ENCODE measurements around the gene EXT2. TPM values are rescaled to one million over a fixed set of nuclear protein-coding genes. Genes with fewer than 3 reads are reported as not detected.

The EXT2 gene
- 95.8 and 107 TPM in 2 replicates for total RNA-seq
- polyA plus RNA-seq: 71.5 and 80.6 TPM in 2 replicates

DNA sequence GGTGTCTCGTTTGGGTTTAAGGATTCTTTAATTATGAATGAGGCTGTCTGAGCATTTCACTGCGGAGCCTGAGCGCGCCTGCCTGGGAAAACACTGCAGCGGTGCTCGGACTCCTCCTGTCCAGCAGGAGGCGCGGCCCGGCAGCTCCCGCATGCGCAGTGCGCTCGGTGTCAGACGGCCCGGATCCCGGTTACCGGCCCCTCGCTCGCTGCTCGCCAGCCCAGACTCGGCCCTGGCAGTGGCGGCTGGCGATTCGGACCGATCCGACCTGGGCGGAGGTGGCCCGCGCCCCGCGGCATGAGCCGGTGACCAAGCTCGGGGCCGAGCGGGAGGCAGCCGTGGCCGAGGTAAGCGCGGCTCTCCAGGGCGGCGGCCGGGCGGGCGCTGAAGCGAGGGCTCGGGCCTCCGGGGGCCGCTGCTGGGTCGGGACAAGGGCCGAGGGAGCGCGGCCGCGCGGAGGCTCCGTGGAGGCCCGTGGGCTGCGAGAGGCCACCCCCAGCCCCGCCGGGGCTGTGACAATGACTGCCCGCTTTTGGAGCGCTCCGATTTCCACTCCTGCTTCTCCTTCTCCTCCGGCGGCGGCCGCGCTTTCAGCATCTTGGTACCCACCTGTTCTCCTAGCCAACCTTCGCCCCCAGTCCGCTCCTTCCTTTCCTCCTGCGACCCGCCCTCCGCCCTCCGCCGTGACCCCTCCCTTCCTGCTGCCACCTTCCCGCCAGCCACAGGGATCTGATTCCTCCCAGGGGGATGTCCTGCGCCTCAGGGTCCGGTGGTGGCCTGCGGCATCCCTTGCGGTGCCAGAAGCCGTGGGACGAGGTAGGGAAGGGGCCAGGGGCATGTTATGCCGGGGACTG lies at the start of gene EXT2:
Gene EXT2 (plus strand): TSS at position 173 of the 854 bp plus-strand sequence. CDS start 12,035 bp downstream, outside the sequence.
- no peaks in the 10 kb centered on the region for H3K9me3 ChIP-seq (ENCODE audit: low read depth)
- no peaks in the 10 kb centered on the region for H3K27me3 ChIP-seq
- peak within 1 kb of the TSS; percentile 86 for H3K27ac ChIP-seq
- H3K4me1 ChIP-seq (ENCODE audit: insufficient read depth): peaks cover 7% of the 10 kb centered on the region
- under 1% methylated on average over 64 of the region's 83 CpGs for WGBS (ENCODE audit: low lambda C conversion rate, missing lambda C conversion rate)
- peak within 1 kb of the TSS; percentile 99 for H3K4me3 ChIP-seq
- H3K9me2 ChIP-seq (replicated peaks; ENCODE audit: insufficient read depth): no peaks in the 10 kb centered on the region
- peak within 1 kb of the TSS; percentile 95 for H2AFZ ChIP-seq
- TF ChIP-seq EZH2 (IDR thresholded peaks at IDR 0.05; ENCODE audit: borderline replicate concordance): no peak
- no peak for TF ChIP-seq EZH2phosphoT487 (IDR thresholded peaks at IDR 0.05; ENCODE audit: low read depth, severe bottlenecking, unreplicated experiment)
- TF ChIP-seq, protein P1, sequence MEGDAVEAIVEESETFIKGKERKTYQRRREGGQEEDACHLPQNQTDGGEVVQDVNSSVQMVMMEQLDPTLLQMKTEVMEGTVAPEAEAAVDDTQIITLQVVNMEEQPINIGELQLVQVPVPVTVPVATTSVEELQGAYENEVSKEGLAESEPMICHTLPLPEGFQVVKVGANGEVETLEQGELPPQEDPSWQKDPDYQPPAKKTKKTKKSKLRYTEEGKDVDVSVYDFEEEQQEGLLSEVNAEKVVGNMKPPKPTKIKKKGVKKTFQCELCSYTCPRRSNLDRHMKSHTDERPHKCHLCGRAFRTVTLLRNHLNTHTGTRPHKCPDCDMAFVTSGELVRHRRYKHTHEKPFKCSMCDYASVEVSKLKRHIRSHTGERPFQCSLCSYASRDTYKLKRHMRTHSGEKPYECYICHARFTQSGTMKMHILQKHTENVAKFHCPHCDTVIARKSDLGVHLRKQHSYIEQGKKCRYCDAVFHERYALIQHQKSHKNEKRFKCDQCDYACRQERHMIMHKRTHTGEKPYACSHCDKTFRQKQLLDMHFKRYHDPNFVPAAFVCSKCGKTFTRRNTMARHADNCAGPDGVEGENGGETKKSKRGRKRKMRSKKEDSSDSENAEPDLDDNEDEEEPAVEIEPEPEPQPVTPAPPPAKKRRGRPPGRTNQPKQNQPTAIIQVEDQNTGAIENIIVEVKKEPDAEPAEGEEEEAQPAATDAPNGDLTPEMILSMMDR (IDR thresholded peaks at IDR 0.05; ENCODE audit: poor library complexity): peak; percentile 84
- H4K20me1 ChIP-seq (ENCODE audit: insufficient read depth, poor library complexity, severe bottlenecking): peaks cover 13% of the 10 kb centered on the region
- peaks cover 49% of the 10 kb centered on the region for H3K79me2 ChIP-seq
- peak within 1 kb of the TSS; percentile 99 for H3K4me2 ChIP-seq
- H3K36me3 ChIP-seq (replicated peaks; ENCODE audit: insufficient read depth, low read depth): no peaks in the 10 kb centered on the region
- DNase-seq (ENCODE audit: low spot score): peak; percentile 95

DNA sequence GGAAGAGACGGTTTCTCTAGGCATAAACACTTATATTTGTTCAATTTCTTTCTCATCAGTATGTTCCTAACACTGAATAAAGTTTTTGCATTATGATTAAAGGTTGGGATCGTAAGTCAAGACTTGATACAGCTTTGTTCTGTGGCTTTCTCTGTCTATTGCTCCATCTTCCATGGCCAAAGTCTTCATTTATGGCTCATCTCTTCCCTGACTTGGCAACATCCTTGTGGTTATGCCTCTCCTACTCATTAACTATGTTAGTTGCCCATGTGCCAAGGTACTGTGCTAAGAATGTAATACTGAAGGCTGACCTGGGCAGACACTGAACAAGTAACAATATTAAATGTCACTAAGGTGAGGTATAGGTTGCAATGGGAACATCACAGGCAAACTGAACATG lies 49.3 kb upstream of the EXT2 start:
- Histone ChIP-seq H3K79me2 (no peaks in the 10 kb centered on the region), H2AFZ (no peak overlapping the region), H3K27ac (no peak overlapping the region)

DNA sequence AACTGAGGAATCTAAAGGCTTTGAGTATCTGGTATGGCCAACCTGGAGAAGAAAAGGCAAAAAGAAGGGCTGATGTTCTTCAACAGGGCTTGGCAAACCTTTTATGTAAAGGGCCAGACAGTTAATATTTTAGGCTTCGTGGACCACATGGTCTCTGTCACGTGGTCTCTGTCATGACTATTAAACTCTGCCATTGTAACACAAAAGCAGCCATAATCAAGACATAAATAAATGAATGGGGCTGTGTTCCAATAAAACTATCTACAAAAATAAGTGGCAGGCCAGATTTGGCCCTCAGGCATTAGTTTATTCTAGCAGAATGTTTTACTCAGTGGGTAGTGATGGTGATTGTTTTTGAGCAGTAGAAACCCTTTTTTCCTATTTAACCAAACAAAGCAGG lies 48.2 kb upstream of the EXT2 start:
- H3K4me3 ChIP-seq: no peak overlapping the region
- 78% methylated on average over 2 of the region's 2 CpGs for WGBS (ENCODE audit: low lambda C conversion rate, missing lambda C conversion rate)
- no peak overlapping the region for H3K27ac ChIP-seq
- H2AFZ ChIP-seq: no peak overlapping the region
- no peaks in the 10 kb centered on the region for H3K9me3 ChIP-seq (ENCODE audit: low read depth)
- no peak for DNase-seq (ENCODE audit: low spot score)
- no peak overlapping the region for H3K4me2 ChIP-seq
- no peaks in the 10 kb centered on the region for H3K9me2 ChIP-seq (replicated peaks; ENCODE audit: insufficient read depth)
- H3K27me3 ChIP-seq: no peaks in the 10 kb centered on the region
- H3K79me2 ChIP-seq: no peaks in the 10 kb centered on the region
- no peak for TF ChIP-seq EZH2 (IDR thresholded peaks at IDR 0.05; ENCODE audit: borderline replicate concordance)
- TF ChIP-seq EZH2phosphoT487 (IDR thresholded peaks at IDR 0.05; ENCODE audit: low read depth, severe bottlenecking, unreplicated experiment): no peak
- TF ChIP-seq, protein P1 (IDR thresholded peaks at IDR 0.05; ENCODE audit: poor library complexity): no peak
- no peaks in the 10 kb centered on the region for H3K4me1 ChIP-seq (ENCODE audit: insufficient read depth)
- H4K20me1 ChIP-seq (ENCODE audit: insufficient read depth, poor library complexity, severe bottlenecking): no peaks in the 10 kb centered on the region
- H3K36me3 ChIP-seq (replicated peaks; ENCODE audit: insufficient read depth, low read depth): no peaks in the 10 kb centered on the region

More for the DNA sequence above, 49.3 kb upstream of the EXT2 start:
- Histone ChIP-seq H3K9me3 (ENCODE audit: low read depth) (no peaks in the 10 kb centered on the region), H3K4me3 (no peak overlapping the region), H3K4me1 (ENCODE audit: insufficient read depth) (no peaks in the 10 kb centered on the region), H4K20me1 (ENCODE audit: insufficient read depth, poor library complexity, severe bottlenecking) (no peaks in the 10 kb centered on the region), H3K4me2 (no peak overlapping the region), H3K9me2 (replicated peaks; ENCODE audit: insufficient read depth) (no peaks in the 10 kb centered on the region), H3K36me3 (replicated peaks; ENCODE audit: insufficient read depth, low read depth) (no peaks in the 10 kb centered on the region), H3K27me3 (no peaks in the 10 kb centered on the region)
- DNase-seq (ENCODE audit: low spot score): no peak
- WGBS (ENCODE audit: low lambda C conversion rate, missing lambda C conversion rate): 84% methylated on average over 2 of the region's 2 CpGs
- TF ChIP-seq EZH2phosphoT487 (IDR thresholded peaks at IDR 0.05; ENCODE audit: low read depth, severe bottlenecking, unreplicated experiment): no peak
- TF ChIP-seq, protein P1 (IDR thresholded peaks at IDR 0.05; ENCODE audit: poor library complexity): no peak
- no peak for TF ChIP-seq EZH2 (IDR thresholded peaks at IDR 0.05; ENCODE audit: borderline replicate concordance)

All from hepatocyte (in vitro differentiated cells).